H7 (cell line): ENCODE measurements around the gene PPAN. TPM values are rescaled to one million over a fixed set of nuclear protein-coding genes. Genes with fewer than 3 reads are reported as not detected.

Experiments used
- DNase-seq: peaks from one replicate; pipeline ENCODE4 v3.0.0; 2012
- H3K27me3 ChIP-seq: 2 replicates; pipeline ENCODE4 v1.6.0; 2011; ENCODE audit warnings: mild to moderate bottlenecking, low read length; ENCODE audit not compliant: control insufficient read depth, insufficient read depth
- H3K36me3 ChIP-seq: replicated peaks from 2 replicates; pipeline ENCODE4 v1.5.1; 2011; ENCODE audit warnings: low read length; ENCODE audit not compliant: control insufficient read depth, insufficient read depth
- H3K4me3 ChIP-seq: 2 replicates; pipeline ENCODE4 v1.5.1; 2011; ENCODE audit warnings: low read depth, mild to moderate bottlenecking, control low read depth, low read length, moderate library complexity; ENCODE audit not compliant: insufficient read depth
- total RNA-seq: library from RNA; depleted of rRNA; stranded (reverse); fragments of >200 nt; shearing (Covaris generic); gene quantifications from 2 replicates; pipeline ENCODE4 v1.2.3, GENCODE V29; 2014; rRNA removed

PPAN gene, protein sequence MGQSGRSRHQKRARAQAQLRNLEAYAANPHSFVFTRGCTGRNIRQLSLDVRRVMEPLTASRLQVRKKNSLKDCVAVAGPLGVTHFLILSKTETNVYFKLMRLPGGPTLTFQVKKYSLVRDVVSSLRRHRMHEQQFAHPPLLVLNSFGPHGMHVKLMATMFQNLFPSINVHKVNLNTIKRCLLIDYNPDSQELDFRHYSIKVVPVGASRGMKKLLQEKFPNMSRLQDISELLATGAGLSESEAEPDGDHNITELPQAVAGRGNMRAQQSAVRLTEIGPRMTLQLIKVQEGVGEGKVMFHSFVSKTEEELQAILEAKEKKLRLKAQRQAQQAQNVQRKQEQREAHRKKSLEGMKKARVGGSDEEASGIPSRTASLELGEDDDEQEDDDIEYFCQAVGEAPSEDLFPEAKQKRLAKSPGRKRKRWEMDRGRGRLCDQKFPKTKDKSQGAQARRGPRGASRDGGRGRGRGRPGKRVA
- total RNA-seq: 52.9 and 54.4 TPM in 2 replicates

DNA sequence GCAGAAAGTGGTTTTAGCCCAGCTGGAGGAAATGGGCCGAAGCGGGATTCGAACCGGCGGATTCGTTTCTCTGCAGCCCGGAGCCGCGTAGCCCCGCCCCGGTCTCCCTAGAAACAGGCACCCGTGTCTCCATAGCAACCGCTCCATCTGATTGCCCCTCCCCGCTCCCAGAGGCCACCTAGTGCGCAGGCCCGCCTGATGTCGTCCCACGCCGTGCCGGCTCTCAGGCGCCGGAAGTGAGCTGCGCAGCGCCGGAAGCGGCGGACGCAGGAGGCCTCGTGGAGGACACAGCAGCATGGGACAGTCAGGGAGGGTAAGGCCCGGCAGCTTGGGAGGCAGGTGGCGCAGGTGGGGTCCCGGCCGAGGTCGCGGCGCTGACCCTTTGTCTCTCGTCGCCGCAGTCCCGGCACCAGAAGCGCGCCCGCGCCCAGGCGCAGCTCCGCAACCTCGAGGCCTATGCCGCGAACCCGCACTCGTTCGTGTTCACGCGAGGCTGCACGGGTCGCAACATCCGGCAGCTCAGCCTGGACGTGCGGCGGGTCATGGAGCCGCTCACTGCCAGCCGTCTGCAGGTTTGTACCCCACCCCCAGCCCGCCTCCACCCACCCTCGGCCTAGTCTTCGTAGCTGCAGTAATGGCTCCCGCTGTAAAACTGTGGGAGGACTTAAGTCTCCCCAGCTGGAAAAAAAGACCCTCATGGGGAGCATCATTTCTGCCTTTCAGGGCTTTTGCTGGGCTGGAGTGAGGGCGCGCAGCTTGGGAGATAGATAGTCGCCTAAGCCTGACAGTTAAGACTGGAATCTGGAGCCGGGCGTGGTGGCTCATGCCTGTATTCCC is at the start of gene PPAN:
PPAN (plus strand) TSS at position 263 of the 837 bp plus-strand sequence; CDS start at position 296, 33 bp downstream.
- Histone ChIP-seq H3K27me3 (no peaks in the 10 kb centered on the region), H3K4me3 (peak within 1 kb of the TSS; percentile 100), H3K36me3 (peaks cover 26% of the 10 kb centered on the region)
- DNase-seq: peak; percentile 100

DNA sequence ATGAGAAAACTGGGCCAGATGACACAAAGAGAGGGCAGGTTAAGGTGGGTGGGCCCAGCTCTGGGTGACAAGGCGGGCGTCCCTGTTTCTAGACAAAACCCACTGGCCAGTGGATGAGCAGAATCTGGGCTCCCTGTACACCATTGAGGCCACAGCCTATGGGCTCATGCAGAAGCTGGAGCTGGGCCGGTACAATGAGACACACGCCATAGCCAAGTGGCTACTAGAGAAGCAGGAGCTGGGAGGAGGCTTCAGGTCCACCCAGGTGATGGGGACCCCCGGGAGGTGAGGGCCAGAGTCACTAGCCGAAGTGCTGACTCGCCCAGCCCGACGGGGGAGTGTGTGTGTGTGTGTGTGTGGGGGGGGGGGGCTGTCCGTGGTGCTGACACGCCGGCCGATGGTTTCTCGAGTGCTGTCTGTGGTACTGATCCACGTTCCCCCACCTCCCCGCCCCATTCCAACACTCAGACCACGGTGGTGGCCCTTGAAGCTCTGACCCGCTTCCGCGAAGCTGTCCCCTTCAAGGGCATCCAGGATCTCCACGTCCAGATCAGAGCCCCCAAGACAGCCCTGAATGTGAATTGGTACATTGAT is 44.3 kb upstream of the PPAN start:
- DNase-seq: peak; percentile 83
- peaks cover 4% of the 10 kb centered on the region; the same call in 1 of the 2 replicates for H3K27me3 ChIP-seq
- H3K36me3 ChIP-seq: no peaks in the 10 kb centered on the region
- no peak overlapping the region for H3K4me3 ChIP-seq

DNA sequence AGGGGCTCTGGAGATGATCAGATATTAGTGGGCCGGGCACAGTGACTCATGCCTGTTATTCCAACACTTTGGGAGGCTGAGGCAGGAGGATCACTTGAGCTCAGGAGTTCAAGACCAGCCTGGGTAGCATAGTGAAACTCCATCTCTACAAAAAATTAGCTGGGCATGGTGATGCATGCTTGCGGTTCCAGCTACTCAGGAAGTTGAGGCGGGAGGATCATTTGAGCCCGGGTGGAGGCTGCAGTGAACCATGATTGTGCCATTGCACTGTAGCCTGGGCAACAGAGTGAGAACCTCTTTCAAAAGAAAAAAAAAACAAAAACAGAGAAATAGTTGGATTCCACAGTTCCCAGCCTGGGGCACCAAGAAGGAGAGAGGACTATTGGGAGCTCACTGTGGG is 38.0 kb upstream of the PPAN start:
- Histone ChIP-seq H3K27me3 (no peaks in the 10 kb centered on the region; the same call in 1 of the 2 replicates), H3K4me3 (no peak overlapping the region), H3K36me3 (no peaks in the 10 kb centered on the region)
- DNase-seq: no peak

DNA sequence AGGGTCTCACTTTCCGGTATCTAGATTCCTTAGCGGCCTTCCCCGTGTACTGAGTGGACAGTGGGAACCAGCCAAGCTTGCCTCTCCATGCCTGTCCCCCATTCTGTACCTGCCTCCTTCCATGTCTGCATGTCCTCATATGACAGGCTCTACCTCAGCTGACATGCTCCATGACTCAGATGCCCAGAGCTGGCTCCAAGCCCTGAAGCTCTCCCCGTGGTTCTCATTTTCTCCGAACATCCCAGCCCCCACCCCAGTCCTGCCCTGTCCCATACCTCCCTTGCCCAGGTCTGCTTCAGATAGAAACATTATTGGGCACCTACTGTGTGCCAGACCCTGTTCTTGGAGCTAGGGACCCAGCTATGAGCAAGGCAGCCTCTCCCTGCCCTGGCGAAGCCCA is 37.1 kb upstream of the PPAN start:
- H3K27me3 ChIP-seq: no peaks in the 10 kb centered on the region; the same call in 1 of the 2 replicates
- no peaks in the 10 kb centered on the region for H3K36me3 ChIP-seq
- no peak overlapping the region for H3K4me3 ChIP-seq
- DNase-seq: no peak

DNA sequence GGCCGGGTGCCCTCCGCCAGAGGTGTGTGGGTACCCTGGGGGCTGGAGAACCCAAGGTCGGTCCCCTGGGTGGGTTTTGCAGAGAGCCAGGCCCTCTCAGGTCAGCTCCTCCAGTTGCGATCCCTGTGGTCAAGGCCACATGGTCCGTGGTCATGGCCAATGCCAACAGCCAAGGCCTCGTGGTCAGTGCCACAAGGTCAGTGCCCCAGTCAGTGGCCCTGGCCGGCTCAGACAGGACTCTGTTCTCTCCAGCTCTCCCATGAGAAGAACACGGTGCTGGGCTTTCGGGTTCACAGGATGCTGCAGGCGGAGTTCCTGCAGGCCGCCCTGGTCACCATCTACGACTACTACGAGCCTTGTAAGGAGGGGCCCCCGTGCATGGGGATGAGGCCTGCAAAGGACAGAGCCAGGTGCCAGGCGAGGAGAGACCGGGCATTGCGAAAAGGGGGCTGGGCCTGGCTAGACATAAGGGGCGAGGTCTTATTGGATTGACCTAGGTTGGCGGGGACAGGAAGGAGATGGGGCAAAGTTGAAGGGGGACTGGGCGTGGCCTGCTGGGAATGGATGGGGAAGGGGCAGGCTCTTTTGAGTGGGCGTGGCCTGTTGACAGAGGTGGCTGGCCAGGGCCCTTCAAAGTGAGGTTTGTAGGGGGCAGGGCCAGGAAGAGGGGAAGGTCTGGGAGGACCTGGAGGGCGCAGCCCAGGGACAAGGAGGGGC is 35.3 kb upstream of the PPAN start:
- no peaks in the 10 kb centered on the region; the same call in 1 of the 2 replicates for H3K27me3 ChIP-seq
- no peaks in the 10 kb centered on the region for H3K36me3 ChIP-seq
- DNase-seq: peak; percentile 95

DNA sequence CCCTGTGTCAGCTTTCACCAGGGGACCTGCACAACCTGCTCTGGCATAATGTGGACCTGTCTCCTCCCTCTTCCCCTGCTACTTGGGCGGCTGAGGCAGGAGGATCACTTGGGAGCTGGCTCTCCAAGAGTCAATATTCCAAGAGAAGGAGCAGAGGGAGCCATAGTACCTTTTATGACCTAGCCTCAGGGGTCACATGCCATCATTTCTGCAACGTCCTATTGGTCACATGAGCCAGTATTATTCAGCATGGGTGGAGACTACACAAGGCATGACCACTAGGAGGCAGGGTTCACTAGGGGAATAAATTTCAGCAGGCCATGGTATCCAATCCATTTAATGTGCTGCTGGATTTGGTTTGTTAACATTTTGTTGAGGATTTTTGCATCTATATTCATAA is 32.0 kb upstream of the PPAN start:
- peak; percentile 86 for DNase-seq
- H3K27me3 ChIP-seq: no peaks in the 10 kb centered on the region
- no peaks in the 10 kb centered on the region for H3K36me3 ChIP-seq
- no peak overlapping the region for H3K4me3 ChIP-seq

More for the DNA sequence above, 35.3 kb upstream of the PPAN start:
- H3K4me3 ChIP-seq: no peak overlapping the region

DNA sequence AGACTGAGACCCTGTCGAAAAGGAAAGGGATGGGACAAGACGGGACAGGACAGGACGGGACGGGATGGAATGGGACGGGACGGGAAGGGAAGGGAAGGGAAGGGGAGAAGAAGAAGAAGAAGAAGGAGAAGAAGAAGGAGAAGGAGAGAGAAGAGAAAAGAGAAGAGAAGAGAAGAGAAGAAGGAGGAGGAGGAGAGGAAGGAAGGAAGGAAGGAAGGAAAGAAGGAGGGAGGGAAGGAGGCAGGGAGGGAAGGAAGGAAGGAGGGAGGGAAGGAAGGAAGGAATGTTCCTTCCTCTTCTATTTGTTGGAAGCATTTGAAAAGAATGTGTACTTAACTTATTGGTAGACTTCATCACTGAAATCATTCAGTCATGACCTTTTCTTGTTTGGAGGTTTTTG is 29.6 kb upstream of the PPAN start:
- no peaks in the 10 kb centered on the region for H3K36me3 ChIP-seq
- DNase-seq: no peak
- no peaks in the 10 kb centered on the region; the same call in 1 of the 2 replicates for H3K27me3 ChIP-seq

DNA sequence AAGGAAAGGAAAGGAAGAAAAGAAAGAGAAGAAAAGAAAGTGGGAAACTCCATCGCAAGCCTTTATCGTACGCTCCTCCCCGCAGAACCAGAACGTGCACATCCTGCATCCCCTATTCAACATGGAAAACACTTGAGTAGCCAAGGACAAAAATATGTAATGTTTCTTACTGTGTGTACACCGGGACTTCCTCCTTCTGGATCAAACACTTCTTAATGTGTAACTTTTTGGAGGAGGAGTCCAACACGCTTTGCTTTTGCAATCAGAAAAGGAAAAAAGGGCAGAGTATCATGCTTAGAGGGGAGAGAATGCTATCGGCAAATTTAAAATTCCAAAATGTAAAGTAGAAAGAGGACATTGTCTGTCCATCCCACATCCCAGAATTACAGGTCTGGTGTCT is 27.8 kb upstream of the PPAN start:
- no peaks in the 10 kb centered on the region for H3K36me3 ChIP-seq
- no peak overlapping the region for H3K4me3 ChIP-seq
- no peak for DNase-seq
- no peaks in the 10 kb centered on the region; the same call in 1 of the 2 replicates for H3K27me3 ChIP-seq

More for the DNA sequence above, 29.6 kb upstream of the PPAN start:
- no peak overlapping the region for H3K4me3 ChIP-seq

DNA sequence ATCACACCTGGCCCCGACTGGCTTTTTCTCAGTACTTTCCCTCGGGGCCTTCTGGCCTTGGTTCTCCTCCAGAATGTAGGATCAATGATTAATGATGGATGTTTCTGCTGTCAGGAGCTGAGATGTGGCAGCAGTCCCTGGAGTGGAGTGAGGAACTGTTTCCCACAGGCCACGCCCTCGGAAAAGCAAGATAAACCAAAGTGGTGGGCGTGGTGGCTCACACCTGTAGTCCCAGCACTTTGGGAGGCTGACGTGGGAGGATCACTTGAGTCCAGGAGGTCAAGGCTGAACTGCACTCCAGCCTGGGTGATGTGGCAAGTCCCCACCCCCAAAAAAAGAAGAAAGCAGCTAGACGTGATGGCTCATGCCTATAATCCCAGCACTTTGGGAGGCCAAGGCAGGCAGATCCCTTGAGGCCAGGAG is 27.1 kb upstream of the PPAN start:
- no peak for DNase-seq
- Histone ChIP-seq H3K36me3 (no peaks in the 10 kb centered on the region), H3K27me3 (no peaks in the 10 kb centered on the region; the same call in 1 of the 2 replicates), H3K4me3 (no peak overlapping the region)

DNA sequence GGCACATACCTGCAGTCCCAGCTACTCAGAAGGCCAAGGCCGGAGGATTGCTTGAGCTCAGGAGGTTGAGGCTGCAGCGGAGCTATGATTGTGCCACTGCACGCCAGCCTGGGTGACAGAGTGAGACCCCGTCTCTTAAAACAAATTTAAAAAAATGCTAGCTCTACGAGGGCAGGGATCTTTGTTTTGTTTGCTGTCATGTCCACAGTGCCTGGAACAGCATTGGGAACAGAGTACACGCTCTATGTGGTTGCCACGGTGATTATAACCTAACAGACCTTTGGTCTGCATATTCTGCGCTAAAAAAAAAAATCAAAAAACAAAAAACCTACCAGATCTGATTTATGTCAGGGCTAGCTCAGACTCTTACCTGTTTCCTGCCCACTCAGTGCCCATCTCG is 22.3 kb upstream of the PPAN start:
- Histone ChIP-seq H3K36me3 (no peaks in the 10 kb centered on the region), H3K4me3 (no peak overlapping the region), H3K27me3 (peaks cover 11% of the 10 kb centered on the region; the same call in 1 of the 2 replicates)
- no peak for DNase-seq

DNA sequence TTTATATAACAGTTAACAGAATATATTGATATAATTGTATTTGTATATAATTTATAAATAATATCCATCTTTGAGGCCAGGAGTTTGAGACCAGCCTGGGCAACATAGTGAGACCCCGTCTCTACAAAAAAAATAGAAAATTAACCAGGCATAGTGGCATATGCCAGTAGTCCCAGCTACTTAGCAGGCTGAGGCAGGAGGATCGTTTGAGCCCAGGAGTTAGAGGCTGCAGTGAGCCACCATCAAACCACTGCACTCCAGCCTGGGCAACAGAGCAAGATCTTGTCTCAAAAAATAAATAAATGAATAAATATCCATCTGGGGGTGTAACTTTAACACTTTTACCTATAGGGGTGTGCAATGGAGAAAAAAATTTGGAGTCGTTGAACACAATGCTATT is 21.4 kb upstream of the PPAN start:
- H3K27me3 ChIP-seq: peaks cover 11% of the 10 kb centered on the region; the same call in 1 of the 2 replicates
- no peak overlapping the region for H3K4me3 ChIP-seq
- peaks cover 2% of the 10 kb centered on the region for H3K36me3 ChIP-seq
- no peak for DNase-seq

DNA sequence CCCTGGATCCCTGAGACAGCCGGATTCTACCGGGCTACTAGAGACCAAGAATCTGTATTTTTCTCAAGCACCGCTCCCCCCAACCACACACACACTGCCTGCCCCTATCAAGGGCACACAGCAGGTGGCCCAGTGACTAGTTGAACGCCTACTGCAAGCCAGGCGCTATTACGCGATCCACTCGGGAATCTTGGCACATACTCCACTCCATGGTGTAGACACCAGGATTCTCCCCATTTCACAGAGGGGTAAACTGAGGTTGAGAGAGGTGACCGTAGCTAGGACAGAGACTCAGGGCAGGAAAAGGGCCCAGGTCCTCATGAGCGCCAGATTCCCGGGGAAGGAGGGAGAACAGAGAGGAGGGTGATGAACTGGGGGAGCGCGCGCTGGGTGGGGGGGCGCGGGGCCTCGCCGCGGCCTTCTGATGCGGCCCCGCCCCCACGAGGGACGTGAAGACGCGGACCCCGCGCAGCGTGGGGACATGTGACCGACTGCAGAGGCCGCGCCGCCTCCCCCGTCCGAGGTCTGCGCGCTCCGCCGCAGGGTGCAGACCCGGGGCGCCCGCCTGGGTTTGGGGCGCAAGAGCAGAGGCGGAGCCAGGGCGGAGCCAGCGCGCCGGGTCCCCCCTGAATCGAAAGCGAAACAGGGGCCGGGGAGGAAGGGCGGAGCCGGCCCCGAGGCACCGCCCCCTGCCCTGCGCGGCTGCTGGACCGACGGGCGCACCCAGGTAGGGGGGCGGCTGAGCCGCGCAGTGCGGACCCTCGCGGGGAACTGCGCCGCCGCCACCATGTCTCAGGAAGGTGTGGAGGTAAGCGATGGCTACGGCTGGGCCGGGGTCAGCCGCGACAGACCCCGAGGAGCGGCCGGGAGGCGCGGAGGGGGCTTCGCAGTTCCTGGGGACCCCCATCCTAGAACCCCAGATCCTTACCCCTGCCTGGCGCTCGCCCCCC is 20.2 kb upstream of the PPAN start, which contains the start of gene SHFL:
SHFL (plus strand) TSS at position 677 of the 950 bp plus-strand sequence; CDS start at position 788, 111 bp downstream.
- peak; percentile 99 for DNase-seq
- Histone ChIP-seq H3K27me3 (peaks cover 11% of the 10 kb centered on the region; the same call in 1 of the 2 replicates), H3K36me3 (peaks cover 2% of the 10 kb centered on the region), H3K4me3 (peak within 1 kb of the TSS; percentile 70)
